Measurements from ENCODE around the gene ABCC10. TPM values are rescaled to one million over a fixed set of nuclear protein-coding genes. Genes with fewer than 3 reads are reported as not detected.

The ABCC10 gene
- total and polyA plus RNA-seq, 7 donors = 2.4 to 25.0 (median 12.2) TPM

DNA sequence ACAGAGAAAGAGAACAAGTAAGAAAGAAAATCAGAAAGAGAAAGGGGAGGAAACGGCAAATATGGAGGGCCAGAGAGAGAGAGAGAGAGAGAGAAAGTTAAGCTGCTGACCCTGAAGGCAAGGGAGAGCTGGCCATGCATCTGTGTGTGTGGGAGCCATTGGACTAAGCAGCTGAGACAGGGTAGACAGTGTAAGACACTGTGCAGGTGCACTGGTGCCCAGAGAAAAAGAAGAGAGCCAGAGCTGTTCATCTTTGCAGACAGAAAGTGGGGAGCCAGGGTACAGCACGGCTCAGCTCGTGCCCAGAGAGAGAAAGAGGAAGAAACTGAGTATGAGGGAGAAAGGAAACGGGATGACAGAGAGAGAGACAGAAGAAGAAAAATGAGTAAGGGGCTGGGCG is 33.7 kb upstream of the ABCC10 start:
- H3K4me3 ChIP-seq = peak overlapping the region in 1 of 4 donors; percentile 8
- intact Hi-C loops (cut with DNase I) = no loop called here

DNA sequence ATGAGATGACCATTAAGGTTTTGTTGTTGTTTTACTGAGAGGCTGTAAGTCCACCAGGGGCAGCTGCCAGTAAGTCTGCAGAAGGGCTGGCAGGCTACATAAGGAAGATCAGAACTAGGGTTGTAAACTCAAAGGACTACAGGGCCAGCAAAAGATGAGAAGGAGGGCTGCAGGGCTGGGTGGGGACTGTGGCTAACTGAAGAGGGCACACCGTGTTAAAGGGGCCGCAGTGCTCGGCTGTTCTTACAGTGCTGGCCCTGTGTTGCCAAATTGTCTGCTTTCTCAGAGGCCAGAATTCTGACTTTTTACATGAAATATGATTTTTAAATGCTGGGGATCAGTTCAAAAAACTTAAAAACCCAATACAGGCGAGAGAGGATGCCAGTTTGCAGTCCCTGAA is 32.4 kb upstream of the ABCC10 start:
- intact Hi-C loops (cut with DNase I) = no loop called here
- Histone ChIP-seq H3K4me1 (no peaks in the 10 kb centered on the region), H3K9me3 (no peaks in the 10 kb centered on the region), H3K4me3 (no peak overlapping the region), H3K27me3 (no peaks in the 10 kb centered on the region), H3K36me3 (no peaks in the 10 kb centered on the region), H3K27ac (no peak overlapping the region)
- 97 to 98% methylated on average over 4 of the region's 4 CpGs for WGBS, 2 donors
- no peak for DNase-seq
- TF ChIP-seq EP300 (IDR thresholded peaks at IDR 0.05) (no peak), POLR2A (IDR thresholded peaks at IDR 0.05) (no peak), POLR2AphosphoS5 (IDR thresholded peaks at IDR 0.05) (no peak)
- TF ChIP-seq, protein P1, sequence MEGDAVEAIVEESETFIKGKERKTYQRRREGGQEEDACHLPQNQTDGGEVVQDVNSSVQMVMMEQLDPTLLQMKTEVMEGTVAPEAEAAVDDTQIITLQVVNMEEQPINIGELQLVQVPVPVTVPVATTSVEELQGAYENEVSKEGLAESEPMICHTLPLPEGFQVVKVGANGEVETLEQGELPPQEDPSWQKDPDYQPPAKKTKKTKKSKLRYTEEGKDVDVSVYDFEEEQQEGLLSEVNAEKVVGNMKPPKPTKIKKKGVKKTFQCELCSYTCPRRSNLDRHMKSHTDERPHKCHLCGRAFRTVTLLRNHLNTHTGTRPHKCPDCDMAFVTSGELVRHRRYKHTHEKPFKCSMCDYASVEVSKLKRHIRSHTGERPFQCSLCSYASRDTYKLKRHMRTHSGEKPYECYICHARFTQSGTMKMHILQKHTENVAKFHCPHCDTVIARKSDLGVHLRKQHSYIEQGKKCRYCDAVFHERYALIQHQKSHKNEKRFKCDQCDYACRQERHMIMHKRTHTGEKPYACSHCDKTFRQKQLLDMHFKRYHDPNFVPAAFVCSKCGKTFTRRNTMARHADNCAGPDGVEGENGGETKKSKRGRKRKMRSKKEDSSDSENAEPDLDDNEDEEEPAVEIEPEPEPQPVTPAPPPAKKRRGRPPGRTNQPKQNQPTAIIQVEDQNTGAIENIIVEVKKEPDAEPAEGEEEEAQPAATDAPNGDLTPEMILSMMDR (IDR thresholded peaks at IDR 0.05) = no peak

More for the DNA sequence above, 33.7 kb upstream of the ABCC10 start:
- Histone ChIP-seq H3K36me3 (no peaks in the 10 kb centered on the region), H3K27me3 (peaks cover 0 to 2% (median 0%) of the 10 kb centered on the region in 3 donors), H3K27ac (no peak overlapping the region), H3K4me1 (no peaks in the 10 kb centered on the region), H3K9me3 (no peaks in the 10 kb centered on the region)
- 48 to 77% methylated on average over 5 of the region's 5 CpGs for WGBS, 2 donors
- TF ChIP-seq POLR2A (IDR thresholded peaks at IDR 0.05) = no peak
- TF ChIP-seq, protein P1 (IDR thresholded peaks at IDR 0.05) = no peak
- TF ChIP-seq POLR2AphosphoS5 (IDR thresholded peaks at IDR 0.05) = no peak
- TF ChIP-seq EP300 (IDR thresholded peaks at IDR 0.05) = no peak
- no peak for DNase-seq

DNA sequence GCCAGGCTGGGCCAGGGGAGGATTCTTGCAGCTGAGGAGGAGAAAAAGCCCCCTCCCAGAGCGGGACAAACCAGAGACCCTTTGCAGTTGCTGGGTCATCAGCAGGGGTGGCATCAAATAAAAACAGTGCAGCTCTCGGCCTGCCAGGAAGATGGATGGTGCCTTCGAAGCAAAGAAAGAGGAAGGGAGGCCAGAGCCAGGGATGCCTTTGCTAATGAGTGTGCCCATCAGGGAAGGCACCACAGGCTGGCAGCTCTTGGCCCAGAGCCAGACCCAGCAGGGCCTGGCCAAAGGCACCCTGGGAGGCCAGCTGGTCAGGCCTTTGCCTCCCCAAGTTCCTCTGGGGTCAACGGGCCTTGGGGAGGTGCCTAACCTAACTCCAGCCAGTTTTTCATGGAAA is 31.6 kb upstream of the ABCC10 start:
- TF ChIP-seq POLR2A (IDR thresholded peaks at IDR 0.05) (no peak), EP300 (IDR thresholded peaks at IDR 0.05) (no peak), POLR2AphosphoS5 (IDR thresholded peaks at IDR 0.05) (no peak)
- TF ChIP-seq, protein P1 (IDR thresholded peaks at IDR 0.05) = no peak
- 65 to 71% methylated on average over 4 of the region's 4 CpGs for WGBS, 2 donors
- DNase-seq = no peak
- H3K4me3 ChIP-seq = no peak overlapping the region
- no peaks in the 10 kb centered on the region for H3K4me1 ChIP-seq
- H3K36me3 ChIP-seq = no peaks in the 10 kb centered on the region
- intact Hi-C loops (cut with DNase I) = no loop called here
- H3K27me3 ChIP-seq = no peaks in the 10 kb centered on the region
- no peaks in the 10 kb centered on the region for H3K9me3 ChIP-seq
- H3K27ac ChIP-seq = no peak overlapping the region

DNA sequence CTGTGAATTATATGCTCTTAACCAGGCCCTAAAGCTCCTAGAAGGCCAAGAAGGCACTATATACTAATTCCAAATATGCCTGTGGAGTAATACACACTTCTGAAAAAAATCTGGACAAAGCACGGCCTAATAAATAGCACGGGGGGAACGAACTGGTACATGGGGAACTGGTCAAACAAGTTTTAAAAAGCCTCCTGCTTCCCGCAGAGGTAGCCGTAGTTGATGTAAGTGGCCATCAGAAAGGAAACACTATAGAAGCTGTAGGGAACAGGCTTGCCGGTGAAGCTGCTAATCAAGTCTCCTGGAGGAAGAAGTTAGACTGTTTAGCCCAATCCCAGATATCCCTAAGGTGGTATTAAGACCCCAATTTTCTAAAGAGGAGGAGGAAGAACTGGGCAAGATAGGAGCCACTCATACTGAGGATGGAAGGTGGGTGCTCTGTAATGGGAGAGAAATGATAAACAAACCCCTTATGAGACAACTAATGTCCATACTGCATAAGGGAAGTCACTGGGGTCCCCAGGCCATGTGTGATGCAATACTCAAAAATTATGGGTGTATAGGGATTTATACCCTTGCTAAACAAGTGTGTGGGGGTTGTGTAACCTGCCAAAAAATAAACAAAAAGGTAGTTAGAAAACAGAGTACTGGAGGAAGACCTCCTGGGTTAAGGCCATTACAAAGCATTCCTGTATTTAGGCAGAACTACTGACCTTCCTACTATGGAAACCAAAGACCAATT is 30.8 kb upstream of the ABCC10 start:
- Histone ChIP-seq H3K27me3 (no peaks in the 10 kb centered on the region), H3K27ac (no peak overlapping the region), H3K9me3 (no peaks in the 10 kb centered on the region), H3K36me3 (no peaks in the 10 kb centered on the region), H3K4me3 (no peak overlapping the region), H3K4me1 (no peaks in the 10 kb centered on the region)
- WGBS, 2 donors = 23 to 70% methylated on average over 6 of the region's 6 CpGs
- no peak for TF ChIP-seq EP300 (IDR thresholded peaks at IDR 0.05)
- no peak for TF ChIP-seq POLR2A (IDR thresholded peaks at IDR 0.05)
- TF ChIP-seq, protein P1 (IDR thresholded peaks at IDR 0.05) = no peak
- no peak for TF ChIP-seq POLR2AphosphoS5 (IDR thresholded peaks at IDR 0.05)
- DNase-seq = no peak
- intact Hi-C loops (cut with DNase I) = no loop called here
